ENCODE data around the gene DNAJC17. TPM values are rescaled to one million over a fixed set of nuclear protein-coding genes. Genes with fewer than 3 reads are reported as not detected.

DNAJC17 gene
- total and polyA plus RNA-seq, 8 donors, result 12.2 to 57.6 (median 15.8) TPM

DNA sequence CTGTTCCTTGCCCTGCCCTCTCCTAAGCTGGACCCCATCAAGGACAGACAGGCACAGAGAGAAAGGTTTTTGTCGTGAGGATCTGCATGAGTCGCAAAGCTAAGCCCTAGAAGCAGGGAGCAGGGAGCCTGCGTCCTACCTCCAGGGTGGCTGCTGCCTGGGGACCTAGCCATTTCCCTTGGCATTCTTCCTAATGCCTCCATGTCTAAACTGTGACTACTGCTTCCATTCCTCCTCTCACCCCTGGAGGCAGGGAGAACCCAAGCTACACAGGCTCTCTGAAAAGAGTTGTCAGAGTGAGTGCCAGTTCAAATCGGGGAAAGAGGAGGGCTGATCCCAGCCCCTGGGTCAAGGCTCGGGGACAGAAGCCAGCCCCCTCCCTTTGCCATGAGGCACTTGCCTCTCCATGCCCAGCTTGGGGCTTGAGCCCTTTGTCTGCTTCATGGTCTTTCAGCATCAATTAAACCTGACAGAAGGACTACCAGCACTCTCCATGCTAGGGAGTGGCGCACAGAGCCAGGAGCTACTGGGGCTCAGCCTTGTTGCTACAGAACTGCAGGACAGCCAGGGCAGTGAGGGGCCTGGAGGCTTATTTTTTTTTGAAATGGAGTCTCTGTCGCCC is 41.0 kb downstream of the DNAJC17 start:
- 72 to 77% methylated on average over 7 of the region's 7 CpGs for WGBS, 2 donors
- peaks cover 9 to 13% (median 9%) of the 10 kb centered on the region in 3 donors for H3K4me1 ChIP-seq
- intact Hi-C loops (cut with DNase I), result no loop called here

GRCh38 chr15:40764629-40765103 is 42.6 kb downstream of the DNAJC17 start:
- FAIRE-seq (no peak), ATAC-seq (peak in 2 of 4 donors; percentile 1), DNase-seq (peak in 1 of 6 donors; percentile 33)
- Histone ChIP-seq H3K27ac (peak overlapping the region; percentile 76 to 92 (median 87)), H3K9me3 (no peaks in the 10 kb centered on the region), H3K4me1 (peaks cover 9 to 13% (median 9%) of the 10 kb centered on the region in 3 donors), H3K27me3 (no peaks in the 10 kb centered on the region), H3K4me3 (peak overlapping the region; percentile 40 to 56 (median 50)), H3K36me3 (no peaks in the 10 kb centered on the region)
- TF ChIP-seq CTCF (IDR thresholded peaks at IDR 0.05), result no peak
- 12 to 18% methylated on average over 8 of the region's 8 CpGs for WGBS, 2 donors
- intact Hi-C loops (cut with DNase I), result no loop called here

More for the DNA sequence above, 41.0 kb downstream of the DNAJC17 start:
- no peaks in the 10 kb centered on the region for H3K36me3 ChIP-seq
- H3K27ac ChIP-seq, result no peak overlapping the region
- FAIRE-seq (no peak), DNase-seq (no peak), ATAC-seq (no peak)
- no peak for TF ChIP-seq CTCF (IDR thresholded peaks at IDR 0.05)
- H3K9me3 ChIP-seq, result no peaks in the 10 kb centered on the region
- H3K4me3 ChIP-seq, result no peak overlapping the region
- no peaks in the 10 kb centered on the region for H3K27me3 ChIP-seq

DNA sequence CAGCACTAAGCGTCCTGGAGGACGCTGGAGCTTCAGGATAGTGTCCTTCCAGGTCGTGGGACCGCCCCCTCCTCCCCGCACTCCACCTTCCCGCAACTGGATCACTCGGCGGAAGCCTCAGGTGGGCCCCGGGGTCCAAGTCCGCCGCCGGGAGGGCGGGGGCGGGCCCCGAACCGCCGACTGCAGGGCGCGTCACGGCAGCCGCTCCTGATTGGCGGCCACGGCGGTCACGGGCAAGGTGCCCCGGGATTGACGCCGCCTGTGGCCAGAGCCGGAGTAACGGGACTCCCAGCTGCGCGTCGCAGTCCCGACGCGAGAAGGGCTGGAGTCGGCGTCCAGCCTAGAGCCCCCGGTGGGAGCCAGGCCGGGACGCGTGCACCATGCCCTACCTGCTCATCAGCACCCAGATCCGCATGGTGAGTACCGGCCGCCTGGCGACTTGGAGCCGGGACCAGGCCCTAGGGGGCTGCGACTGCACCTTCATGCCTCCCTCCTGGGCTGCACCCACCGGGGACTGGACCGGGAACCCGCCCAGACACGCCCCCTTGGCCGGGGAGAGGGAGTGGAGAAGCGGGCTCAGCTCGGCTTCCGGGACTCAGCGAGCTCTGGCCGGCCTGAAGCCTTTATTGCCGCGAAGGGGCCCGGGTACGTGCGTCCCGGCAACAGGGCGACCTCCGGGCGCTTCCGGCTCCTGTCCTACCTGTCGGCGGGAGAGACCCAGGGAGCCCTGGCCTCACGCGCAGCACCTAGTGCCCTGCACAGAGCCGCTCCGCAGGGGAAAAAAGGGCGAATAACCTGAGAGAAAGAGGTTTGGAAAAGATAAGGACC is 43.3 kb downstream of the DNAJC17 start, which contains the start of gene GCHFR:
Gene GCHFR (plus strand): TSS at position 268 of the 828 bp plus-strand sequence. CDS start 113 bp downstream, at position 381.
- peak in 3 of 4 donors; percentile 11 to 32 (median 30) for TF ChIP-seq CTCF (IDR thresholded peaks at IDR 0.05)
- intact Hi-C loops (cut with DNase I), result no loop called here
- Histone ChIP-seq H3K4me1 (peaks cover 9 to 13% (median 9%) of the 10 kb centered on the region in 3 donors), H3K9me3 (no peaks in the 10 kb centered on the region), H3K4me3 (peak within 1 kb of the TSS; percentile 40 to 56 (median 50)), H3K27me3 (no peaks in the 10 kb centered on the region), H3K36me3 (no peaks in the 10 kb centered on the region), H3K27ac (peak within 1 kb of the TSS; percentile 76 to 92 (median 87))
- peak; percentile 80 to 94 (median 85) for DNase-seq
- peak; percentile 74 to 85 (median 83) for ATAC-seq
- 0% methylated on average over 58 to 75 of the region's 75 CpGs for WGBS, 2 donors
- no peak for FAIRE-seq

DNA sequence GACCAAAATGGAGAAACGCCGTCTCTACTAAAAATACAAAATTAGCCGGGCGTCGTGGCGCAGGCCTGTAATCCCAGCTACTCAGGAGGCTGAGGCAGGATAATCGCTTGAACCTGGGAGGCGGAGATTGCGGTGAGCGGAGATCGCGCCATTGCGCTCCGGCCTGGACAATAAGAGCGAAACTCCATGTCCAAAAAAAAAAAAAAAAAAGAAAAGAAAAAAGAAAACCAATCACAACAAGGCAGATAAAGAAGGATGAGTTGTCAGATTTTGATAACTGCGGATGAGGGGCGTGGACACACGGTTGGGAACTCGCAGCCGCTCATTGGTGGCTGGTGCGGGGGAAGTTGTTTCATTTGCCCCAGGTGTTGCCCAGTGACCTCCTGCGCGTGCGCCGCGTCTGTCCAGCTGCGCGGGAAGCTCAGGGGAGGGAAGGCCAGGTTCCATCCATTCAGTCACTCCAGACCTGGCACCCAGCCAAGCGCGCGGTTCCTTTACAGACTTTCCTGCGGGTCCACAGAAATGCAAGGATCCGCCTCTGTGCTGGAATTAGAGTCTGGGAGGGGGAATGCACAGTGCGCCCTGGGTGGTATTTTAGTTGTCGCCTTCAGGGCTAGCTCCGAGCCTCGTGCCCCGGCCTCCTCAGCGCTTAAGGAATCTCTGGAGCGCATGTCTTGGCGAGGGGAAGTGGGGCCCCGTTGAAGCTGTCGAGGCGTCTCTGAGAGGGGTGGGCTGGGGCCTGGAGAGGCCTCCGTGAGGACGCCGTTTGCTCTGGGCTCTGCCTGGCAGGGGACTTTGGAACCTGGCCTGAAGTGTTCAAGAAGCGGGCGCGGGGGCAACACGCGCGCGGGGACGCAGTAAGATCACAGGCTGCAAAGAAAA is 44.1 kb downstream of the DNAJC17 start:
- no peaks in the 10 kb centered on the region for H3K27me3 ChIP-seq
- H3K4me3 ChIP-seq, result peak overlapping the region; percentile 40 to 56 (median 50)
- intact Hi-C loops (cut with DNase I), result no loop called here
- H3K27ac ChIP-seq, result peak overlapping the region; percentile 76 to 92 (median 87)
- DNase-seq, result peak; percentile 78 to 96 (median 87)
- ATAC-seq, result peak; percentile 49 to 68 (median 58)
- 28 to 31% methylated on average over 50 to 55 of the region's 55 CpGs for WGBS, 2 donors
- no peaks in the 10 kb centered on the region for H3K9me3 ChIP-seq
- H3K36me3 ChIP-seq, result no peaks in the 10 kb centered on the region
- peaks cover 9 to 13% (median 9%) of the 10 kb centered on the region in 3 donors for H3K4me1 ChIP-seq
- no peak for FAIRE-seq
- no peak for TF ChIP-seq CTCF (IDR thresholded peaks at IDR 0.05)

All from pancreas (tissue), 10 donors.